Measurements from ENCODE around the gene THAP4.

The THAP4 gene

GRCh38 chr2:241558532-241559322 is 78.2 kb downstream of the THAP4 start, which contains the start of gene BOK:
TSS of gene BOK (plus strand) at chr2:241558745. CDS start at chr2:241559484, 739 bp downstream.
- DNase-seq (ENCODE audit: extremely low read depth, insufficient read length): no peak
- Histone ChIP-seq H3K4me3 (replicated peaks; ENCODE audit: low read depth, low read length) (peak within 1 kb of the TSS; percentile 55), H3K36me3 (ENCODE audit: control insufficient read depth, insufficient read depth, low read length) (no peaks in the 10 kb centered on the region), H3K27me3 (replicated peaks; ENCODE audit: control insufficient read depth, insufficient read depth, low read length) (no peaks in the 10 kb centered on the region; the same call in none of the 2 replicates)
- TF ChIP-seq CTCF (IDR thresholded peaks at IDR 0.05; ENCODE audit: insufficient read depth, low read length, poor library complexity, severe bottlenecking): no peak

GRCh38 chr2:241556746-241557145 is 80.2 kb downstream of the THAP4 start:
- no peaks in the 10 kb centered on the region; the same call in none of the 2 replicates for H3K27me3 ChIP-seq (replicated peaks; ENCODE audit: control insufficient read depth, insufficient read depth, low read length)
- no peak for DNase-seq (ENCODE audit: extremely low read depth, insufficient read length)
- TF ChIP-seq CTCF (IDR thresholded peaks at IDR 0.05; ENCODE audit: insufficient read depth, low read length, poor library complexity, severe bottlenecking): no peak
- H3K36me3 ChIP-seq (ENCODE audit: control insufficient read depth, insufficient read depth, low read length): no peaks in the 10 kb centered on the region
- H3K4me3 ChIP-seq (replicated peaks; ENCODE audit: low read depth, low read length): no peak overlapping the region

GRCh38 chr2:241555711-241556110 is 81.2 kb downstream of the THAP4 start:
- TF ChIP-seq CTCF (IDR thresholded peaks at IDR 0.05; ENCODE audit: insufficient read depth, low read length, poor library complexity, severe bottlenecking): no peak
- H3K36me3 ChIP-seq (ENCODE audit: control insufficient read depth, insufficient read depth, low read length): no peaks in the 10 kb centered on the region
- H3K27me3 ChIP-seq (replicated peaks; ENCODE audit: control insufficient read depth, insufficient read depth, low read length): no peaks in the 10 kb centered on the region; the same call in none of the 2 replicates
- DNase-seq (ENCODE audit: extremely low read depth, insufficient read length): no peak
- no peak overlapping the region for H3K4me3 ChIP-seq (replicated peaks; ENCODE audit: low read depth, low read length)

- TF ChIP-seq CTCF (IDR thresholded peaks at IDR 0.05; ENCODE audit: insufficient read depth, low read length, poor library complexity, severe bottlenecking): no peak
- Histone ChIP-seq H3K4me3 (replicated peaks; ENCODE audit: low read depth, low read length) (no peak overlapping the region), H3K36me3 (ENCODE audit: control insufficient read depth, insufficient read depth, low read length) (no peaks in the 10 kb centered on the region), H3K27me3 (replicated peaks; ENCODE audit: control insufficient read depth, insufficient read depth, low read length) (no peaks in the 10 kb centered on the region; the same call in none of the 2 replicates)
- DNase-seq (ENCODE audit: extremely low read depth, insufficient read length): no peak
Observed at GRCh38 chr2:241554610-241555322, 82.2 kb downstream of the THAP4 start.

DNA sequence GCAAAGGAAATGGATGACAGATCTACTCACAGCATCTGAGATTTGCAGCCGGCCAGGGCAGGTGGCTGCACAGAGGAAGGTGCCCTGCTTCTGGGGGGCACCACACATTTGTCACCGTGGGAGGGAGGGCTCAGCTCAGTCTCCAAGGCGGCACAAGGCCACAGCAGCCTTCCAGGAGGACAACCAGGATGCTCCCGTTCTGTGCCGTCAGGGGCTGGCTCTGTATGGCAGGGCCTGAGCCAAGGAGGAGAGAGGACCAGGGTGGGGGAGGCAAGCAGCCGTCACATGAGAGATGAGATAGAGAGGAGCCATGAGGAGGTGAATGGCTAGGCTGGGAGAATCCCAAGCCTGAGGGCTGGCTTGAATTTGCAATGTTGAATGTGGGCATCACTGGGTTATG is 83.0 kb downstream of the THAP4 start:
- no peak overlapping the region for H3K4me3 ChIP-seq (replicated peaks; ENCODE audit: low read depth, low read length)
- H3K27me3 ChIP-seq (replicated peaks; ENCODE audit: control insufficient read depth, insufficient read depth, low read length): no peaks in the 10 kb centered on the region; the same call in none of the 2 replicates
- no peaks in the 10 kb centered on the region for H3K36me3 ChIP-seq (ENCODE audit: control insufficient read depth, insufficient read depth, low read length)
- TF ChIP-seq CTCF (IDR thresholded peaks at IDR 0.05; ENCODE audit: insufficient read depth, low read length, poor library complexity, severe bottlenecking): no peak
- DNase-seq (ENCODE audit: extremely low read depth, insufficient read length): no peak

Measured in GM06990 (cell line).